GM18870 (cell line): Measurements from ENCODE around the gene ERCC4.

Source experiments
- ATAC-seq: cut with Tn5 transposase; IDR thresholded peaks from one replicate; pipeline ENCODE4 v1.9.1; 2021; ENCODE audit warnings: moderate library complexity; ENCODE audit not compliant: unreplicated experiment

The ERCC4 gene

GRCh38 chr16:13945744-13946485, 26.0 kb downstream of the ERCC4 start:
- no peak for ATAC-seq

DNA sequence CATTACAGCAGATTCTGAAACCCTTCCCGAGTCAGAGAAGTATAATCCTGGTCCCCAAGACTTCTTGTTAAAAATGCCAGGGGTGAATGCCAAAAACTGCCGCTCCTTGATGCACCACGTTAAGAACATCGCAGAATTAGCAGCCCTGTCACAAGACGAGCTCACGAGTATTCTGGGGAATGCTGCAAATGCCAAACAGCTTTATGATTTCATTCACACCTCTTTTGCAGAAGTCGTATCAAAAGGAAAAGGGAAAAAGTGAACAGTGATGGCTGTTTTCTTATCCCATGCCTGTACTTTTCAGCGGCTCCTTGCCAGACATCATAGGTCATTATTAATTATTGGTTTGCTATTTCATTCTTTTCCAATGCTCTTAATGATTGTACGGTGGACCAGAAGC, 28.1 kb downstream of the ERCC4 start:
- ATAC-seq: no peak

DNA sequence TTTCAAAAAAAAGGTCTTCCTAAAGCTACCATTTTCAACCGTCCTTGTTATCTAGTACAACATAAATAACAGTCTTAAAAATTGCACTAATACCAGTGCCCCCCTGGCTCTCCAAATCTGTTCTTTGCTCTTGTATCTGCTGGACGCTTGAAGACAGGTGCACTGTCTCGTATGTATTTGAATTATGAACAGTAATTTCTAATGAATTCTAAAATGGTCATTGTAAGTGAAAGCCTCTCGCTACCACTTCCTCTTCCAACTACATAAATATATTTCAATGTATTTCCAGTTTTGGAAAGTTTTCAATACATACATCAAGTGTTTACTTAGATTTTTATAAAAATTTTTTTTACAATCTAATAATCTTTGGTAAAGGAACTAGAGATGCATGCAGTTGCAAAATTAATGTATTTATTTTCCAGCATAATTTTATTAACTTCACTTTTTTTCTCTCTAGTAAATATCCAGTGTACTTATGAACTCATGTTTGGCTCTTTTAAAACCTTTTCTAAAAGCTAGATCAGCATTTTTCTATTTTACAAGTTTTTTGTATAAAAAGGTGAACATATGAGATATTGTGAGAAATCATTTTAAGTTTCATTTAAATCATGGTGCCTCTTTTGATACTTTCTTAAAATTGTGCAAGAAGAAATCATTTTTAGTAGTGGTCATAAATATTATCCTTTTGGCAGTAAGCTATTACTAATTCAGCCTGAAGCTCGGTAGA, 31.0 kb downstream of the ERCC4 start:
- ATAC-seq: no peak

- no peak for ATAC-seq
Observed at GRCh38 chr16:13951611-13952010, 31.7 kb downstream of the ERCC4 start.

DNA sequence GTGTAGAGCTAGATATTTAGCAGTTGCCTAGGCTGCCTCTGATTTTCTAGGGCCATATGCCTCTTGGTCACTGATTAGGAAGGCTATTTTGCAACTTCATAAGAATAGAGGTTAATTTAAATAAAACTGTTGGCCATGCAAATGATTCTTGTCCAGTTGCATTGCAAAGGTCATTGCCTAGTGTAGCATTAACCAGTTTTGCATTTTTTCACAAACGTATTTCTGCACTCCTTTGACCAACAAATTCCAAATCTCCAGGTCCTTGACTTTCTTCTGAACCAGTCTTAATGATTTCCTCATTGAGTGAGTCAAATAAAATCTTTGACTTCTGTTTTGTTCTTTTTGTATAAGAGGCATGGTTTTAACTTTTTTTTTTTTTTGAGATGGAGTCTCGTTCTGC, 33.5 kb downstream of the ERCC4 start:
- no peak for ATAC-seq

DNA sequence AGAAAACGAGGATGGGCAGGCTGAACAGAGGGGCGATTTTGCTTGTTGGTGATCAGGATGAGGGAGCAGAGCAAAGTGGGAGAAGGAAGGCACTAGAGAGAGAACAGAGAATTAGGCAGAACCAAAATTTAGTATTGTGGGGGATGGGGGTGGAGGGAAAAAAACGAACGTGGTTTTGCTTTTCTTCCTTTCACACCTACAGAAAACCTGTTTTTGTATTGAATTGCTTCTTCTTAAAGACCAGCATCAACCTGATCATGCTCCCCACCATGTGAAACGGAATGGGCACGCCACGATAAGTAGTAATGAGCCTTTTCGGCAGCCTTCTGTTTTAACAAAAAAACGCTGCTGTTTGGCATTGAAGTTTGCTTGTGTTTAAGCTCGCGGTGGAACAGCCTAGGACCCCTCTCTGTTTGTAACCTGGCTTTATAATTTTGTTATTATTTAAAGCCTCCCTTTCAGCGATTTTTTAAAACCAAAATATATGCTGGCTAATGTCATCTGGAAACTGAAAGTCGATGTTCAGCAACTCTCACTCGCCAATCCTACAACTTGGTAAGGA, 36.8 kb downstream of the ERCC4 start:
- ATAC-seq: no peak

DNA sequence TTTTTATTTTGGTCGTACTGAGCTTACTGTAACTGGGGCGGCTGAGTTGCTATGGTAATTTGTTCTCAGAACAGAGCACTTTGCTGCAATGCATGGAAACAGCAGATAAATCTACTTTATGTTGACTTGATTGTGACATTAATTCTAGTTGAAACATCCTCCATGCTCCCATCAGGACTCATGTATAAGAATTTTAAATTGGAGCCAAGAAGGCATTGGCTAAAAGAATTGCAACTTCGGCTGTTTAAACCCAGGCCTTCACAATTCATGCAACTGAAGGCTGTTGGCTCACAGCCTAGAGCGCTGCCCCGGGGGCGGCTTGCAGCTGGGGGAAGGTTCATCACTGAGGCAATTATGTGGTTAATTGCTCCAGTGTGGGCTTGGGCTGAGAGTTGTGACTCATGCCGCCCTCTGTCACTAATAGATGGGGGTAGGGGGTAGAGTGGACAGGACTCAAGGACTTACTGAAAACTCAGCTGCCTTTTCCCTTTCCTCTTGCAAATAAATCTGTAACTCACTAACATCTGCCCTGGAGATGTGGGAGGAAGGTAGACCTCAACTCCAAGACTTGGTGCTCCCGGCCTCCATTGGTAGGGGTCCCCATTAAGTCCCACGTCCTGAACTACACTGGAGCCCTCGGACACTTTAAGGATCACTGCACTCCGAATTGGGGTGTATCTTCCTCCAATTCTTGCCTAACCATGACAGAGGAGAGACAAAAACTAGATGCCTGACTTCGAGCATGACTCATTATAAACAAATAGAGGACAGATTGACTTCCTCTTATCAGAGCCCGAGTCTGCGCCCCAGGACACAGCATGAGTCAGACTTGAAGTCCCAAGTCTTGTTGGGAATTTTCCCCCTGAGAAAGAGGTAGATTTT, 37.5 kb downstream of the ERCC4 start:
- peak; percentile 53 for ATAC-seq

GRCh38 chr16:13958474-13958873, 38.5 kb downstream of the ERCC4 start:
- ATAC-seq: no peak

DNA sequence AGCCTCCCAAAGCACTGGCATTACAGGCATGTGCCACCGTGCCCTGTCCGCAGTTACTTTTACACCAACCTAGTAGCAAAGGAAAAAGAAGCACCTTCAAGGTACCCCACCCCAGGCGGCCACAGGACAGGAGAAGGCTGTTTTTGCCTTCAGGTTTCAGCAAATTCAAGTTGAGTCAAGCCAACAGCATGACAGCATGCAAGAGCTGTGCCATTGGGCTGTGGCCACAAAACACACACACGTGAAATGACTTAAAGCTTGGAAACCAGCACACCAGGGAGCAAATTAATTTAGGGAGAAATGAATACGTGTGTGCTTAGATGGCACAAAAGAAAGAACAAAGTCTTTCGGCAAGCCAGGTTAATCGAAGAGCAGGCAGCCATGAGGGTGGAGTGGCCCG, 39.7 kb downstream of the ERCC4 start:
- ATAC-seq: no peak

- ATAC-seq: no peak
Observed at GRCh38 chr16:13961099-13961811, 41.3 kb downstream of the ERCC4 start.

DNA sequence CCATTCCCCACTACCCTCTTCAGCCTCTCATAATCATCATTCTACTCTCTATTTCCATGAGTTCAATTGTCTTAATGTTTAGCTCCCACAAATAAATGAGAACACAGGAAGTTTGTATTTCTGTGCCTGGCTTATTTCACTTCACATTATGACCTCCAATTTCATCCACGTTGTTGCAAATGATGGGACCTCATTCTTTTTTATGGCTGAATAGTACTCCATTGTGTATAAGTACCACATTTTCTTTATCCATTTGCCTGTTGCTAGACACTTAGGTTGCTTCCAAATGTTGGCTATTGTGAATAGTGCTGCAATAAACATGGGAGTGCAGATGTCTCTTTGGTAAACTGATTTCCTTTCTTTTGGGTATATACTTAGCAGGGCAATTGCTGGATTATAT, 42.3 kb downstream of the ERCC4 start:
- no peak for ATAC-seq

- no peak for ATAC-seq
Observed at GRCh38 chr16:13968835-13969234, 48.9 kb downstream of the ERCC4 start.

DNA sequence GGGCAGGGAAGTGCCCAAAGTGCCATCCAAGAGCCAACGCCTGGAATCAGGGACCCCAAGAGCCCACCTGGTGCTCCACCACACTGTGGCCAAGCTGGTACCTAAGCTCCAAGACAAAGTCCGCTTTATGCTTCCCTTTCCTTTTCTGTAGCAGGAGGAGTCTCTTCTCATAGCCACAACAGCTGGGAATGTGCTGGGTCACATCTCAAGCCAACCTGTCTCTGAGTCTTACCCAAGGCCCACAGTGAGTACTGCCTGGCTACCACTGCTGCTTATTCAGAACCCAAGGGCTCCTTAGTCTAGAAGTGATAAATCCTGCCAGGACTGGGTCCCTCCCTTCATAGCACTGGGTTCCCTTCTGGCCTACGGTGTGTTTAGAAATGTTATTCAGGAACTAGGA, 49.8 kb downstream of the ERCC4 start:
- ATAC-seq: no peak

- no peak for ATAC-seq
Observed at GRCh38 chr16:13970708-13971422, 50.9 kb downstream of the ERCC4 start.

DNA sequence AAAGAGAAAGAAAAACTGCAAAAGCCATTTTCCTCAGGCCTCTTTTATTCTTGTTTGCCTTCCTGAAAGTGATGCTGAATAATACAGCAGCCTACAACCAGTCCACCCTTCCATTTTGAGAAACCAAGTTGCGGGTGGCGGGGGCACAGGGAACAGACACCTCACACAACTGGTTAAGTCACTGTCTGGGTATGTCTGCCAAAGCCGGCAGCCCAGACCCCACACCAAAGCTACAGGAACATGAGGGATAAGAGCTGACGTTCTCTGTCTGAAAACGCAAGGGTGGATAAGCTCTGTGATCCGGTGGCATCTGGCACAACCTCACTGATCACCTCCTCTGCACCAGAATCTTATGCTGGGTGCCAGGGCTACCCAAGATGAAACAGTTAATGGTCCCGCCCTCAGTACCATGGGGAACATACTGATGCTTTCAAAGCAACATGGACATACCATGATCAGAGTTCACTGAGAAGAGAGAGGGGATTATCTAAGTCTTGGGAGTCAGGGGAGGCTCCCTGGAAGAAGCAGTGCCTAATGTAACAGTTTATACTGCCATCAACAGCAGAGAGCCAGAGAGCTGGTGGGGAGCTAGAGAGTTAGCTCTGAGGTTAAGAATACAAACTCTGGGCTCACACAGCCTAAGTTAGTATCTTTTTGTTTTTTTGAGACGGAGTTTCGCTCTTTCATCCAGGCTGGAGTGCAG, 53.5 kb downstream of the ERCC4 start:
- no peak for ATAC-seq

- no peak for ATAC-seq
Observed at GRCh38 chr16:13977177-13977576, 57.2 kb downstream of the ERCC4 start.

DNA sequence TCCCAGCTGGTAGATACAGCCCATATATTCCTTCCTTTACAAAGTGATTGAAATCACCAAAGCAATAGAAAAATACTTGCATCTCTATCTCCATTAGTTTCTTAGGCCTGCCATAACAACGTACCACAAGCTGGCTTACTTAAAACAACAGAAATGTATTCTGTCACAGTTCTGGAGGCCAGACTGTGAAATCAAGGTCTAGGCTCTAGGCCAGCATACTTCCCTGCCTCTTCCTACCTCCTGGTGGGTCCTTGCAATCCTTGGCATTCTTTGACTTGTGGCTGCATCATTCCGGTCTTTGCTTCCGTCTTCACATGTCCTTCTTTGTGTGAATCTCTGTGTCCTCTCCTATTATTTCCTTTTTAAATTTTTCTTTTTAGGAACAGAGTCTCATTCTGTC, 62.5 kb downstream of the ERCC4 start:
- ATAC-seq: no peak

DNA sequence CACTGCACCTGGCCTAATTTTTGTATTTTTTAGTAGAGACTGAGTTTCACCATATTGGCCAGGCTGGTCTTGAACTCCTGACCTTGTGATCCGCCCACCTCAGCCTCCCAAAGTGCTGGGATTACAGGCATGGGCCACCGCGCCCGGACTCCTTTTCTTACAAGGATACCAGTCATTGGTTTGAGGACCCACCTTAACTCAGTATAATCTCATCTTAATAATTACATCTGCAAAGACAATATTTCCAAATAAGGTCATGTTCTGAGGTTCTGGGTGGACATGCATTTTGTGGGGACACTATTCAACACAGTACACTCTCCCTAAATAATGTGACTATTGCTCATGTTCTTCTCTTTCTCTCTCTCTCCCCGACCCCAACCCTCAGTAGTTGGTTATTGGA, 63.7 kb downstream of the ERCC4 start:
- ATAC-seq: no peak

DNA sequence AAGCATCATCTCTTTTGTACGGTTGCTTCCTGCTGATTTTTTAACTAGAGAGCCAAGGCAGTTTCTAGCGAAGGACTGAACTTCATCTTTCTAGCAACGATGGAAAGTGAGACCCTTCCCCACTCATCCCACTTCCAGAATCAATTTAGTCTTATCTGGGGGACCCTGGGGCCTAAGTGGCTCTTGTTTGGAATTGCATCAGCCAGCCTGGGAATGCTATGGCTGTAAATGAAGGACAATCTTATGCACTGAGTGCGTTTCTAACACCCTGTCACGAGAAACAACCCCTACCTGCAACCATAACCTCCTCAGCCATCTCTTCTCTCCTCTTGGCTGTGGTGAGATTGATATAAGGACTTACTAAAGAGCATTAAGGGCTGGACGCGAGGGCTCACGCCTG, 64.8 kb downstream of the ERCC4 start:
- ATAC-seq: no peak
